ENCODE results near the gene NUCKS1.
A peak's percentile ranks its signal among the peaks of the same experiment; 100 is the strongest.
"Not testable (repeated sequence)": the region's sequence is repeated elsewhere in the genome, so short reads cannot be mapped to it uniquely, and the experiment has no call there.

Gene NUCKS1

GRCh38 chr1:205726619-205727125 is 23.3 kb downstream of the NUCKS1 start:
- no peak for DNase-seq

GRCh38 chr1:205725514-205725913 is 24.5 kb downstream of the NUCKS1 start:
- no peak for DNase-seq

- not testable (repeated sequence) for DNase-seq
Measured at GRCh38 chr1:205720740-205721139, 29.2 kb downstream of the NUCKS1 start.

DNA sequence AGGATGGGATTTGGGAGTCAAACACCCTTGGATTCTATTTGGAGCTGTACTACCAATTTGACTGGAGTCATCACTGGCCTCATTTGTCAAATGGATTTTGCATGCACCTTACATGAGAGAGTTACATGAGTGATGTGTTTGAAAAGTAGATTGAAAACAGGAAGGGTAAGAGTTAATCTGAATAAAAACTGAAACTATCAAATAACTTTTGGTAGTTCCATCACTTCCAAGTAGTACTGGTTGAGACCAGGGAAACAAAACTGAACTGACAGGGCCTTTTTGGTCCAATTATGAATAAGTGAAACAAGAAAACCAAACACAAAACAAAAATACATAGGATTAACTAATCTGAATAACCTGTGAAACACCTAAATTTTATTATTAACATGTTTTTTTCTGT is 30.2 kb downstream of the NUCKS1 start:
- DNase-seq, result no peak

DNA sequence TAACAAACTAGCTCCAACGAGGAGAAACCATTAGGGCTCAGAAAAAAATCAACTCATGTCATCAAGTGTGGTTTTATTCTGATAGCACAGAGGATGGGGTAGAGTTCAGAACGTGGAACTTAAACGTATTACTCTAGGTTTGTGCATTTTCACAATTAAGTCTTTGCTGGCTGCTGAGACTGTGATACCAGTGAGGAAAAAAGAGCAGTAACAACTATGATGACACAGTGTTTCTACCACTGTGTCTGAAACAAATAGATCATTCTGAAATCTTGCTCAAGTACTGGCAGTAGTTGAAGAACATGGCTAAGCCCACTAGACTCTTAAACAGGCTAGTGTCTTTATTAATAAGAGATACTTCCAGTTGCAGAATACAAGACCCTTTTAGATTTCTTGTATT is 31.0 kb downstream of the NUCKS1 start:
- no peak for DNase-seq

DNA sequence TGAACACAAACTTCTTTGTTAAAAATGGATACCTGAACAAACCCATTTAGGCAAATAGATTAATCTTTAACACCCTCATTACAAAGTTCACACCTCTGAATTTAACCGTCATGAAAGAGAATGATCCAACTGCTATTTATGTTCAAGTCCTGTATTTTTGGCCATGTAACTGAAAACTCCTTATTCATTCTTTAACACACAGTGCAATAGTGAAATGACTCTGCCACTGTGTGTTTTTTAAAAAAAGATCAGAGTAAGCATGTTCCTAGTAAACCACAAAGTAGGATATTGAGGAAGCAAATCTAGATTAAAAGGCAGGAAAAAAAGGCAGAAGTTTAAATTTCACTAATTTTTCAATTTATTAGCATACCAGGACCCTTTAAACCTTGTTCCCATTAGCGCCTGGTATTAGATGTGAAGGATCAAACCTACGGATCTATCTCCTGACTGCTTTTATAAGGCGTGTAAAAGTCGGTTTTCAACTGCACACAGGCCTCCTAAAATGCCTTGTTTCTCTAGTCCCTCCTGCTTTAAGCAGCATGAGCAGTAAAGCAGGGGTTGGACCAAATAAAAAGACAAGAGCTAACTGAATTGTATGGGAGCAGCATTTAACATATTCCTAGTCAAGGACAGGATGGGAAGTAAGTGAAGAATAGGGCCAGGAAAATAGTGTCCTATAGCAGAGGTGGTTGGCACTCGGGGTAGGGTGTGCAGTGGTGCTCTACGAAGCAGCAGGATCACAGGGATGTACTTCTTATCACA is 33.4 kb downstream of the NUCKS1 start:
- DNase-seq, result no peak

DNA sequence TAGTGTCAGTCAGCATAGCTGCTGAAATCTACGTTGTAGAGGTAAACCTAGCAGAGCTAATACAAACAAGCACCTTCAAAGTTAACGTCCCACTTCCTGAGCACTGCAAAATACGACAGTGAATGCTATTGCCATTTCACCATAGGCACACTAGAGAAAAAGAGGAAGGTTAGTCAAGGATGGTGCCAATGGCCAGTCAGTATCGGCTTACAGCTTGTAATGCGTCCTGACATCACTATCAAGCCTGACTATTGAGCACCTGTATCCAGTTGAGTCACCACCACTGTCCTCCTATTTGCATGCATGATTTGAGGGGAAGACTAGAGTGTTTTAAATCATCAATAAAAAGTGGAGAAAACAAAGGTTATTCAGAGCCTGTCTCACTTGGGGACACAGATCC is 34.4 kb downstream of the NUCKS1 start:
- no peak for DNase-seq

DNA sequence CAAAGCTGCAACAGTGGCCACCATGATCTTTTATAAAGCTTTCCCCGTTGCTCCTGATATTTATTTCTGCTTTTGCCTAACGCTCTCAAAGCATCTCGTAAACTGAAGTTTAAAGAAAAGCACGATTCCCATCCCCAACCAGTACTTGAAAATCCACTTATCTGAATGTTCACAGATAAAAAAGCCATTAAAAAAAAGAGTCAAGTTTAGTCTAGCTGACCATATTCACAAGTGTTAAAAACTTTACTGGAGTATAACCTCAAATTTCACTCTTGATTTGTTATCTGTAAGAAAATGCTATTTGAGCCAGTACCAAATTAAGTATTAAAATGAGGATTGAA is 35.1 kb downstream of the NUCKS1 start:
- no peak for DNase-seq

DNA sequence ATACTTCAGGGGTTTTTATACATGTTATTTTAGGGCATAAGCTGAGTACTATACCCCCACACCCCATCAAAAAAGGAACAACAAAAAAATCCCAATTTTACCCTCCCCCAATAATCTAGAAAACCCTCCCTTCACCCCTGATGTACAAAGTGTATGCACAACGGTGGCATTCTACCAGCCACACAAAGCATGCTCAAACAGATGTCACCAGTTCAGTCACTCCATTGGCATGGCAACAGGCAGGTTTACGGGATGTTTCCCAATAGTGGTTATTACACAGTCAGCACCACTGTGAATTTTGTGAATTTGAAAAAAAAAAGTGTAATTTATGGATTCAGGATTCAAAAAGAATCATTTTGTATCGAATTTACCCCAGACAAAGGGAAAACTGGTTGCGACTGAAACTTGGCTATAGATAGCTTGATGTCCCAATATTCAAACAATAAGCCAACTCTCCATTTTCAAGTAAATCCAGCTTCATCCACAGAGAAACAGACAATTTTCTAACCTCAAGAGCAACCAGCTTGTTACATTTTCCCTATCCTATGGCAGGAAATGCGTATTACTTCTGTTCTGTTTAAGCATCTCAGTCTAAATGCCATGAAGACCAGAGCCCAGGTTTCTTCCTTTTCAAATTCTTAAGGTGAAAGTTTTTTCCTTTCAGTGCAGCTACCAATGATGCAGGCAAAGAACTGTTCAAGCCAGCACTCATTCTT is 35.6 kb downstream of the NUCKS1 start:
- DNase-seq, result no peak

GRCh38 chr1:205711105-205712048 is 38.6 kb downstream of the NUCKS1 start:
- peak; percentile 50 for DNase-seq

DNA sequence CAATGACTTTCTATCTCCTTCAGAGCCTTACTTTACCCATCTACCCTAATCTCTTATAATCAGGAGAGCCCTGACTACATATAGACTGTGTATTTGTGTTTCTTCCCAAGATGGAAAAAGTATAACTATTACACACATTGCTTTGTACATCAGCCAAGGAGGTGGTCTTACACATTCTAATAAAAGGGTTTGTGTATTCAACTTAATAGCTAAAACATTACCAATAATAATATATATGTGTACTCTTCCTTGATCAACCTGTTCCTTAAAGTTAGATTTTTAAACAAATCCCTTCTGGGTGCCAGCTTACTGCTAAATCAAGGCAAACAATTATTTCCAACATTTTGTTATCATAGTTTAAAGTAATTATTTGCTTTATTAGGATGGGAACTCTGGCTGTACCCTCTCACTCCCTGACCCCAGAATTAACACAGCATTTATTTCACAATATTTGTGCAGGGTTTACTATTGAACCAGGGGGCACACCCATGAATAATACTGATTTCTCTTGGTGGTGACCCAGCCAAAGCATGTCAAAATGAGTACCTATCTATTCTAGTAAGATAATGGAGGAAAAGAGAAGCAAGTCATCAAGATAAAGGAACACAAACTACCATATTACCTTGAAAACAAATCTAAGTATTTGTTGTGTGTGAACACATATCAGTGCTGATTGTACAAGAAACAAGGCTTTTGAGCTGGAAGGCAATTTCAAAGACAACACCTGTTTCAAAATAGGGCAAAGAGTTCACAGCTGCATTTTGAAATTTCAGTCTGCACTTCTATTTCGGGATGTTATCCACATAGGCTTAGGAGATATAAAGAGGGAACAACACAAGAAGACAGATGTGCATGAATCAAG is 39.5 kb downstream of the NUCKS1 start:
- DNase-seq, result no peak

DNA sequence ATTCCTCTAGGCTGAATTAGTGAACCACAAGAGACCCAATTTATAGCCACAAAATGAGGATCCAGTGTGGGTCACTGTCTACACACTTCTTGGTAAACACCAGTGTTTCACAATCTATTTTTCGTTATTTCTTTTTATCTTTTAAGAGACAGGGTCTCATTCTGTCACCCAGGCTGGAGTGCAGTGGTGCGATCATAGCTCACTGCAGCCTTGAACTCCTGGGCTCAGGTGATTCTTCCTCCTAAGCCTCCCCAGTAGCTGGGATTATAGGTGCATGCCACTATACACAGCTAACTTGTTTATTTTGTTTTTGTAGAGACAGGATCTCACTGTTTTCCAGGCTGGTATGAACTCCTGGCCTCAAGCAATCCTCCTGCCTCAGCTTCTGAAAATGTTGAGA is 40.3 kb downstream of the NUCKS1 start:
- no peak for DNase-seq

- DNase-seq, result no peak
Measured at GRCh38 chr1:205709059-205709398, 41.0 kb downstream of the NUCKS1 start.

GRCh38 chr1:205706601-205707502 is 43.1 kb downstream of the NUCKS1 start:
- DNase-seq, result no peak

DNA sequence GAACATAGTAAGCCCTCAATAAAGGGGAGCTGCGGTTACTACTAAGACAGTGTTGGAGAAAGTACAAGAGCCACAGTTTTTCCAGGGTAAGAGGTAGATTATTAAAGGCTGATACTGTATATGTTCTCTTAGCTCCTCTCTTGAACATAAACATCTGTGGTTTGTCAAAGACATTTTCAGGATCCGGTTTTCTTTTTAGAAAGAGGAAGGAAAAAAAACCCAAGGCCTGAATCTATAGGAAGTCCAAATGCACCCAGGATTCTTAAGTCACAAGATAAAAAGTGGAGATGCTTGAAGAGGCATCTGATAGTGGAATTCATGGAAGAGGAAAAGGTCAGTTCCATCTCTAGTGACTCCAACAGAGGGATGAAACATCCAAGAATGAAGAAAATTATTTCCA is 45.1 kb downstream of the NUCKS1 start:
- DNase-seq, result no peak

- no peak for DNase-seq
Measured at GRCh38 chr1:205703072-205703471, 46.9 kb downstream of the NUCKS1 start.

GRCh38 chr1:205701891-205702290 is 48.1 kb downstream of the NUCKS1 start:
- DNase-seq, result no peak

- DNase-seq, result no peak
Measured at GRCh38 chr1:205701420-205701819, 48.6 kb downstream of the NUCKS1 start.

GRCh38 chr1:205700865-205701401 is 49.0 kb downstream of the NUCKS1 start:
- DNase-seq, result no peak

GRCh38 chr1:205699416-205699815 is 50.6 kb downstream of the NUCKS1 start:
- no peak for DNase-seq

- no peak for DNase-seq
Measured at GRCh38 chr1:205698921-205699320, 51.1 kb downstream of the NUCKS1 start.
